GM12892 (cell line): ENCODE data around the gene SMIM1.

Source experiments
- POLR2A ChIP-seq: IDR thresholded peaks from 2 replicates; pipeline ENCODE4 v1.6.1; 2011; ENCODE audit warnings: low read depth, low read length, control low read depth
- POLR2AphosphoS5 ChIP-seq: IDR thresholded peaks from 2 replicates; pipeline ENCODE4 v1.6.1; 2011; ENCODE audit warnings: low read depth, low read length, control low read depth
- TAF1 ChIP-seq: IDR thresholded peaks from 2 replicates; pipeline ENCODE4 v1.6.1; 2011; ENCODE audit warnings: low read depth, mild to moderate bottlenecking, control low read depth, low read length, borderline replicate concordance

GRCh38 chr1:3821447-3821846 is 48.9 kb downstream of the SMIM1 start:
- TF ChIP-seq POLR2A, result no peak
- TF ChIP-seq POLR2AphosphoS5, result no peak
- no peak for TF ChIP-seq TAF1
